Left lung (tissue), 10 donors: ENCODE data around the gene ZNF831. TPM values are rescaled to one million over a fixed set of nuclear protein-coding genes. Genes with fewer than 3 reads are reported as not detected.

Source experiments
- ATAC-seq: fragments of 200-7000 bp; cut with Tn5 transposase; one replicate; pipeline ENCODE4 v1.9.1; 2020; ENCODE audit warnings: moderate library complexity
- DNase-seq, 4 donors: peaks; one replicate each; pipeline ENCODE4 v3.0.0-alpha.2; 2013 to 2020
- H3K27ac ChIP-seq, 2 donors: fragments of 200-600 bp; sonication (generic) in 1 of 2; one replicate each; pipeline versions ENCODE4 v1.5.0 to v1.8.0; 2020 to 2021
- H3K27me3 ChIP-seq, 2 donors: fragments of 200-600 bp; sonication (generic) in 1 of 2; one replicate each; pipeline versions ENCODE4 v1.5.0 to v1.8.0; 2020 to 2021
- H3K36me3 ChIP-seq, 2 donors: fragments of 200-600 bp; sonication (generic) in 1 of 2; one replicate each; pipeline versions ENCODE4 v1.5.0 to v1.8.0; 2020 to 2021
- H3K4me1 ChIP-seq, 2 donors: fragments of 200-600 bp; one replicate each; pipeline ENCODE4 v1.8.0; 2021
- H3K4me3 ChIP-seq, 2 donors: fragments of 200-600 bp; sonication (generic) in 1 of 2; one replicate each; pipeline versions ENCODE4 v1.5.0 to v1.8.0; 2020 to 2021; ENCODE audit warnings: mild to moderate bottlenecking in 1 of 2
- H3K9me3 ChIP-seq, 2 donors: fragments of 200-600 bp; sonication (generic) in 1 of 2; one replicate each; pipeline versions ENCODE4 v1.5.0 to v1.8.0; 2020 to 2021
- CTCF ChIP-seq, 2 donors: fragments of 200-600 bp; sonication (generic) in 1 of 2; IDR thresholded peaks; one replicate each; pipeline versions ENCODE4 v1.5.0 to v1.8.0; 2021; ENCODE audit warnings: antibody characterized with exemption in 2 of 2
- intact Hi-C, 2 donors: fragments of 100-400 bp; cut with DNase I; formaldehyde crosslinking; loops; one replicate each; pipeline versions ENCODE4 v1.11.2 to v1.14.2; 2022
- polyA plus RNA-seq, 6 donors: library from polyadenylated mRNA; unstranded; fragments of 120-200 nt; gene quantifications; one replicate each; pipeline ENCODE4 v1.2.1, GENCODE V29; 2013; ENCODE audit not compliant: insufficient read length in 6 of 6
- total RNA-seq, 2 donors: library from RNA; stranded (reverse); fragmentation: NEBNext Ultra II Directional; extraction: Animal tissue kit (Norgen Biotek cat#: 25700); gene quantifications; one replicate each; pipeline ENCODE4 v1.2.1, GENCODE V29; 2021
- donor health status: DM: no; HTN: yes; CAD: no.
- donor health status: DM: no; HTN: no; CAD: no.

ZNF831 gene
- total and polyA plus RNA-seq, 8 donors: 0.13 to 1.1 (median 0.18) TPM

GRCh38 chr20:59207235-59207634, 43.6 kb downstream of the ZNF831 start:
- ATAC-seq: peak; percentile 69
- H3K9me3 ChIP-seq: no peaks in the 10 kb centered on the region

GRCh38 chr20:59207742-59208357, 44.2 kb downstream of the ZNF831 start:
- no peaks in the 10 kb centered on the region for H3K36me3 ChIP-seq
- no peaks in the 10 kb centered on the region for H3K9me3 ChIP-seq
- H3K27me3 ChIP-seq: peaks cover 0 to 30% of the 10 kb centered on the region in 2 donors
- no peak overlapping the region for H3K27ac ChIP-seq
- peaks cover 0 to 7% of the 10 kb centered on the region in 2 donors for H3K4me1 ChIP-seq
- DNase-seq (peak in 1 of 4 donors; percentile 61), ATAC-seq (peak; percentile 91)
- no peak overlapping the region for H3K4me3 ChIP-seq
- intact Hi-C loops: no loop called here
- peak; percentile 44 to 73 for TF ChIP-seq CTCF (IDR thresholded peaks at IDR 0.05)

More at GRCh38 chr20:59207235-59207634, 43.6 kb downstream of the ZNF831 start:
- no peaks in the 10 kb centered on the region for H3K36me3 ChIP-seq
- TF ChIP-seq CTCF (IDR thresholded peaks at IDR 0.05): no peak
- intact Hi-C loops: no loop called here
- H3K27me3 ChIP-seq: peaks cover 0 to 30% of the 10 kb centered on the region in 2 donors
- H3K4me3 ChIP-seq: no peak overlapping the region
- peaks cover 0 to 7% of the 10 kb centered on the region in 2 donors for H3K4me1 ChIP-seq
- DNase-seq: no peak
- no peak overlapping the region for H3K27ac ChIP-seq

- ATAC-seq: no peak
- Histone ChIP-seq H3K4me1 (peaks cover 0 to 7% of the 10 kb centered on the region in 2 donors), H3K4me3 (no peak overlapping the region), H3K9me3 (no peaks in the 10 kb centered on the region), H3K36me3 (no peaks in the 10 kb centered on the region), H3K27ac (no peak overlapping the region), H3K27me3 (peaks cover 0 to 18% of the 10 kb centered on the region in 2 donors)
- no peak for DNase-seq
- no peak for TF ChIP-seq CTCF (IDR thresholded peaks at IDR 0.05)
- intact Hi-C loops: loop anchor here in 1 of 2 donors (10.0 kb wide), 1 partner anchor 345 kb away; no protein-coding TSS in a partner anchor
These were observed 46.6 kb downstream of the ZNF831 start for GRCh38 chr20:59210186-59210585.

- ATAC-seq: no peak
- H3K4me1 ChIP-seq: peaks cover 0 to 7% of the 10 kb centered on the region in 2 donors
- intact Hi-C loops: loop anchor here in 1 of 2 donors (10.0 kb wide), 1 partner anchor 346 kb away; no protein-coding TSS in a partner anchor
- H3K4me3 ChIP-seq: no peak overlapping the region
- H3K27ac ChIP-seq: no peak overlapping the region
- TF ChIP-seq CTCF (IDR thresholded peaks at IDR 0.05): no peak
- no peaks in the 10 kb centered on the region for H3K36me3 ChIP-seq
- H3K27me3 ChIP-seq: peaks cover 0 to 15% of the 10 kb centered on the region in 2 donors
- DNase-seq: no peak
- H3K9me3 ChIP-seq: no peaks in the 10 kb centered on the region
These were observed 47.7 kb downstream of the ZNF831 start for GRCh38 chr20:59211208-59211765.

- TF ChIP-seq CTCF (IDR thresholded peaks at IDR 0.05): no peak
- ATAC-seq (no peak), DNase-seq (no peak)
- Histone ChIP-seq H3K27me3 (peaks cover 0 to 2% of the 10 kb centered on the region in 2 donors), H3K9me3 (no peaks in the 10 kb centered on the region), H3K27ac (no peak overlapping the region), H3K4me3 (no peak overlapping the region), H3K36me3 (no peaks in the 10 kb centered on the region), H3K4me1 (no peaks in the 10 kb centered on the region)
- intact Hi-C loops: loop anchor here in 1 of 2 donors (10.0 kb wide), 1 partner anchor 349 kb away; no protein-coding TSS in a partner anchor
These were observed 50.5 kb downstream of the ZNF831 start for GRCh38 chr20:59214073-59214472.
